ENCODE measurements around the gene ZC3HAV1.
"Not testable (repeated sequence)": the region's sequence is repeated elsewhere in the genome, so short reads cannot be mapped to it uniquely, and the experiment has no call there.

ZC3HAV1 gene

GRCh38 chr7:139081584-139081983 lies 27.9 kb downstream of the ZC3HAV1 start:
- no peak for DNase-seq

- DNase-seq: no peak
These were observed 28.6 kb downstream of the ZC3HAV1 start for GRCh38 chr7:139080905-139081304.

GRCh38 chr7:139079861-139080260 lies 29.7 kb downstream of the ZC3HAV1 start:
- DNase-seq: no peak

GRCh38 chr7:139078911-139079310 lies 30.6 kb downstream of the ZC3HAV1 start:
- no peak for DNase-seq

GRCh38 chr7:139078399-139078798 lies 31.1 kb downstream of the ZC3HAV1 start:
- no peak for DNase-seq

- DNase-seq: peak; percentile 57
These were observed 31.8 kb downstream of the ZC3HAV1 start for GRCh38 chr7:139077706-139078105.

GRCh38 chr7:139075871-139076686 lies 33.4 kb downstream of the ZC3HAV1 start:
- no peak for DNase-seq

- DNase-seq: peak; percentile 72
These were observed 34.4 kb downstream of the ZC3HAV1 start for GRCh38 chr7:139075031-139075652.

- no peak for DNase-seq
These were observed 36.7 kb downstream of the ZC3HAV1 start for GRCh38 chr7:139072796-139073195.

GRCh38 chr7:139071680-139072079 lies 37.8 kb downstream of the ZC3HAV1 start:
- DNase-seq: no peak

GRCh38 chr7:139068544-139069399 lies 40.7 kb downstream of the ZC3HAV1 start:
- DNase-seq: no peak

- DNase-seq: no peak
These were observed 43.2 kb downstream of the ZC3HAV1 start for GRCh38 chr7:139066315-139066714.

- no peak for DNase-seq
These were observed 44.2 kb downstream of the ZC3HAV1 start for GRCh38 chr7:139065323-139065722.

GRCh38 chr7:139061416-139061815 lies 48.1 kb downstream of the ZC3HAV1 start:
- DNase-seq: no peak

GRCh38 chr7:139060695-139061237 lies 48.8 kb downstream of the ZC3HAV1 start:
- DNase-seq: no peak

GRCh38 chr7:139059905-139060304 lies 49.6 kb downstream of the ZC3HAV1 start:
- no peak for DNase-seq

GRCh38 chr7:139058943-139059342 lies 50.6 kb downstream of the ZC3HAV1 start:
- DNase-seq: no peak

GRCh38 chr7:139055674-139056073 lies 53.8 kb downstream of the ZC3HAV1 start:
- DNase-seq: no peak

GRCh38 chr7:139054656-139055055 lies 54.9 kb downstream of the ZC3HAV1 start:
- DNase-seq: not testable (repeated sequence)

GRCh38 chr7:139054101-139054500 lies 55.4 kb downstream of the ZC3HAV1 start:
- DNase-seq: no peak

- no peak for DNase-seq
These were observed 57.9 kb downstream of the ZC3HAV1 start for GRCh38 chr7:139051655-139052054.

GRCh38 chr7:139049936-139050335 lies 59.6 kb downstream of the ZC3HAV1 start:
- no peak for DNase-seq

GRCh38 chr7:139049111-139049510 lies 60.4 kb downstream of the ZC3HAV1 start:
- no peak for DNase-seq
